Gastrocnemius medialis (tissue), 4 donors: ENCODE measurements around the gene BCAR1. TPM values are rescaled to one million over a fixed set of nuclear protein-coding genes. Genes with fewer than 3 reads are reported as not detected.

Source experiments
- ATAC-seq, 2 donors: fragments of 150-250 bp; one replicate each; pipeline ENCODE4 v1.9.1; 2016
- DNase-seq, 2 donors: peaks; one replicate each; pipeline ENCODE4 v3.0.0-alpha.2; 2019
- H3K27ac ChIP-seq, 4 donors: fragments of 200-600 bp; sonication (generic); 1 replicate in 1 of 4; 2 replicates in 3 of 4; pipeline ENCODE4 v1.5.1; 2016 to 2018; ENCODE audit warnings: mild to moderate bottlenecking in 2 of 4, moderate library complexity in 1 of 4
- H3K27me3 ChIP-seq, 3 donors: fragments of 200-600 bp; sonication (generic) in 2 of 3; 1 replicate in 1 of 3; 2 replicates in 2 of 3; pipeline versions ENCODE4 v1.5.1 to v1.6.0; 2016 to 2019; ENCODE audit warnings: mild to moderate bottlenecking in 1 of 3, moderate library complexity in 1 of 3
- H3K36me3 ChIP-seq, 2 donors: fragments of 200-600 bp; sonication (generic) in 1 of 2; one replicate each; pipeline ENCODE4 v1.5.1; 2017 to 2018
- H3K4me1 ChIP-seq, 2 donors: fragments of 200-600 bp; sonication (generic) in 1 of 2; one replicate each; pipeline ENCODE4 v1.5.1; 2016 to 2017; ENCODE audit warnings: mild to moderate bottlenecking in 2 of 2
- H3K4me3 ChIP-seq, 4 donors: fragments of 200-600 bp; sonication (generic) in 3 of 4; 1 replicate in 1 of 4; 2 replicates in 3 of 4; pipeline ENCODE4 v1.5.1; 2016 to 2019; ENCODE audit warnings: mild to moderate bottlenecking in 2 of 4
- H3K9me3 ChIP-seq, 3 donors: fragments of 200-600 bp; sonication (generic) in 2 of 3; 1 replicate in 1 of 3; 2 replicates in 2 of 3; pipeline ENCODE4 v1.5.1; 2016 to 2019
- CTCF ChIP-seq, 5 experiments: fragments of 450-650 bp in 3 of 5; fragments of 200-600 bp in 2 of 5; sonication (generic) in 2 of 5; IDR thresholded peaks in 4 of 5; conservative IDR thresholded peaks in 1 of 5; 1 replicate in 4 of 5; 2 replicates in 1 of 5; pipeline ENCODE4 v1.5.1; 2016 to 2019; ENCODE audit warnings: antibody characterized with exemption in 5 of 5, mild to moderate bottlenecking in 3 of 5, moderate library complexity in 3 of 5
- POLR2A ChIP-seq, 2 donors: fragments of 450-650 bp; IDR thresholded peaks; one replicate each; pipeline ENCODE4 v1.6.1; 2017; ENCODE audit warnings: antibody characterized with exemption in 2 of 2, mild to moderate bottlenecking in 2 of 2, moderate library complexity in 2 of 2
- in situ Hi-C, 4 donors: fragments of 200-750 bp; cut with MboI; loops; one replicate each; pipeline versions ENCODE4 v1.15.0 to v1.8.0; 2017; ENCODE audit warnings: low sequenced_read_pairs in 4 of 4
- intact Hi-C: fragments of 100-400 bp; cut with DNase I; formaldehyde crosslinking; loops from one replicate; pipeline ENCODE4 v1.15.1; 2023; ENCODE audit warnings: low total_unique reads
- total RNA-seq, 4 donors: library from RNA; depleted of rRNA; stranded (reverse); fragments of >200 nt; gene quantifications; one replicate each; pipeline versions ENCODE4 v1.1.0 to v1.2.3, GENCODE V29; 2016

The BCAR1 gene
- total RNA-seq, 4 donors from 2014 or later: 101 to 153 (median 145) TPM

DNA sequence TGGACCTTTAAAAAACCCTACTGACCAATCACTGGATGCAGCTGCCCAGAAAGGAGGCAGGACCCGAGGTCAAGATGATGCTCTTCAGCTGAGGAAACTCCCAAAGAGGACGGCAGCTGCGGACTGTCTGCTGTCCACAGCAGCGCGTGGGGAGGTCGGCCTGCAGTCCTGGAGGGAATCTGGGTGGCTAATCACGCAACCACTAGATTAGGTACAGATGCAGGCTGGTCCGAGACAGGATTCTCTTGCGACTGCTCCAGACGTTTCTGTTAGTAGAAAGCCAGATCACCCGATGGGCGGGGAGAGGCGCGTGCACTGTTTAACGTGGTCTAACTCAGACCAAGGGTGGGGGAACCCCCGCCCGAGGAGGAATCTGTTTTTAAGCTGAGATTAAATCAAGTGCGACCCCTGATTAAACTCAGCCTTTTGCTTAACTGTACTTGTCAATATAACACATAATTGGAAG lies 53.3 kb downstream of the BCAR1 start:
- Histone ChIP-seq H3K27me3 (peaks cover 0 to 10% (median 7%) of the 10 kb centered on the region in 3 donors), H3K27ac (no peak overlapping the region), H3K4me1 (no peaks in the 10 kb centered on the region), H3K4me3 (no peak overlapping the region), H3K36me3 (no peaks in the 10 kb centered on the region), H3K9me3 (no peaks in the 10 kb centered on the region)
- in situ Hi-C loops (loop anchor here in 3 of 4 donors (5.0 to 25.0 kb wide), 4 partner anchors 184 to 564 kb away; no protein-coding TSS in a partner anchor), intact Hi-C loops (loop anchor here (5.0 kb wide), 1 partner anchor 264 kb away; the partner anchor contains the start of gene TMEM170A)
- no peak for ATAC-seq
- TF ChIP-seq POLR2A (IDR thresholded peaks at IDR 0.05): no peak
- no peak for DNase-seq

- in situ Hi-C loops: loop anchor here in 3 of 4 donors (5.0 to 25.0 kb wide), 4 partner anchors 185 to 565 kb away; no protein-coding TSS in a partner anchor
- no peak for ATAC-seq
- no peak overlapping the region for H3K4me3 ChIP-seq
Observed at GRCh38 chr16:75197522-75198134, 53.8 kb downstream of the BCAR1 start.

GRCh38 chr16:75196836-75197235 lies 54.6 kb downstream of the BCAR1 start:
- intact Hi-C loops (loop anchor here (5.0 kb wide), 1 partner anchor 265 kb away; the partner anchor contains the start of gene TMEM170A), in situ Hi-C loops (loop anchor here in 3 of 4 donors (5.0 to 25.0 kb wide), 4 partner anchors 185 to 565 kb away; no protein-coding TSS in a partner anchor)
- Histone ChIP-seq H3K4me3 (no peak overlapping the region), H3K9me3 (no peaks in the 10 kb centered on the region), H3K27me3 (peaks cover 0 to 10% (median 7%) of the 10 kb centered on the region in 3 donors), H3K36me3 (no peaks in the 10 kb centered on the region), H3K4me1 (no peaks in the 10 kb centered on the region), H3K27ac (no peak overlapping the region)
- ATAC-seq (no peak), DNase-seq (no peak)
- TF ChIP-seq CTCF (IDR thresholded peaks at IDR 0.05 in 4 of 5, conservative IDR thresholded peaks at IDR 0.05 in 1 of 5) (no peak), POLR2A (IDR thresholded peaks at IDR 0.05) (no peak)

More at GRCh38 chr16:75197522-75198134, 53.8 kb downstream of the BCAR1 start:
- no peak overlapping the region for H3K27ac ChIP-seq
- H3K4me1 ChIP-seq: no peaks in the 10 kb centered on the region
- H3K9me3 ChIP-seq: no peaks in the 10 kb centered on the region
- H3K36me3 ChIP-seq: no peaks in the 10 kb centered on the region
- TF ChIP-seq POLR2A (IDR thresholded peaks at IDR 0.05) (no peak), CTCF (IDR thresholded peaks at IDR 0.05 in 4 of 5, conservative IDR thresholded peaks at IDR 0.05 in 1 of 5) (no peak)
- H3K27me3 ChIP-seq: peaks cover 0 to 10% (median 7%) of the 10 kb centered on the region in 3 donors
- intact Hi-C loops: loop anchor here (5.0 kb wide), 1 partner anchor 265 kb away; the partner anchor contains the start of gene TMEM170A
- no peak for DNase-seq

DNA sequence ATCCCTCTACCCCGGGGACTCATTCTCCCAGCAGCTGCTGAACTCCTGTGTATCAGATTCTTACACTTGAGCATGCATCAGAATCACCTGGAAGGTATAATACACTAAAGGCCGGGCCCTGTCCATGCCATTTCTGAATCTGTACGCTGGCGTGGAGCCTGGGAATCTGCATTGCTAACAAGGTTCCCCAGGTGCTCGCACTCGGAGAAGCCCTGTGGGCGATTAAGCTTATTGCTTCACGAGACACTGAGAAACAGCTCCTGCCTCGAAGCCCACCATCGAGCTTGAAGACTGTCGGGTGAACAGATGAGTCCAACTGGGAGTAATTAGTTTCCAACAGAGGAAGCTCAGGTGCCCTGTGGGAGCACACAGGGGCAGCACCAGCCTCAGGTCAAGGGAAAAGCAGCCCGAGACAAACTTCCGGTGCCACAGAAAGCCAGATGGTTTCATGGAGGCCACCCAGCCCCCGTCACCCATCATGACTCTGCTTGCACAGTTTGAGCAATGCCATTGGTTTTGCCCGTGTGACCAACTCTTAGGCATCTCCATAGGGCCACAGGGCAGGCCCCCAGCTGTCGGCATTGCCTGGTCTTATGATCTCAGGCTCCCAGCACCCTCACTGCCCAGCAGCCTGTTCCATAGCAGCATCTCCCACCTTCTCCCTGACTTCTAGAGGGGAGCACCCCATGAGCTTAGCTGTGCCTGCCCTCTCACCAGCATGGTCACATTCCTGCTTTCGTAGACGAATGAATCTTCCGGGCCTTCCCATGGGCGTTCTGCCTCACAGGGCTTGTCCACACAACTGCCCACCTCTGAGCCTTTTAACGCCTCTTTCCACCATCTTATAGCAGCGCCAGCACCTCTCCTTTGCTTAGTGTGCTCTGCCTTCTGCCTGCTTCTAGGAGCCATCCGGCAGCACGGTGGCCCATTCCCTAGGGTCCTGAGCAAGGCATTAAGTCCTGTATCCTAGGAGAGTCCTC lies 55.3 kb downstream of the BCAR1 start:
- Histone ChIP-seq H3K4me3 (no peak overlapping the region), H3K27me3 (peaks cover 0 to 10% (median 7%) of the 10 kb centered on the region in 3 donors), H3K36me3 (no peaks in the 10 kb centered on the region), H3K27ac (no peak overlapping the region), H3K9me3 (no peaks in the 10 kb centered on the region), H3K4me1 (no peaks in the 10 kb centered on the region)
- intact Hi-C loops: loop anchor here (5.0 kb wide), 1 partner anchor 266 kb away; the partner anchor contains the start of gene TMEM170A
- TF ChIP-seq CTCF (IDR thresholded peaks at IDR 0.05 in 4 of 5, conservative IDR thresholded peaks at IDR 0.05 in 1 of 5): no peak
- TF ChIP-seq POLR2A (IDR thresholded peaks at IDR 0.05): no peak
- ATAC-seq (no peak), DNase-seq (no peak)
- in situ Hi-C loops: loop anchor here in 3 of 4 donors (5.0 to 25.0 kb wide), 4 partner anchors 186 to 566 kb away; no protein-coding TSS in a partner anchor
